HCT116 (cell line): ENCODE data around the gene HDAC7. TPM values are rescaled to one million over a fixed set of nuclear protein-coding genes. Genes with fewer than 3 reads are reported as not detected.

Experiments used
- ATAC-seq: fragments of 200-7000 bp; cut with Tn5 transposase; 2 replicates; pipeline ENCODE4 v1.9.1; 2020; ENCODE audit warnings: mild to moderate bottlenecking, moderate library complexity
- BruUV-seq: library from RNA; stranded (reverse); fragments of 400-500 nt; replicated peaks from 2 replicates; lab custom pipeline; 2021; lab: Mats Ljungman, UMichigan
- CTCF ChIA-PET: fragments of 300-600 bp; sonication (Branson Sonifier 250); formaldehyde crosslinking; loops from one replicate; lab custom pipeline; 2021; ENCODE audit warnings: antibody characterized with exemption; lab: Charles Lee
- POLR2A ChIA-PET: fragments of 300-600, 350-600 bp; sonication (Branson Sonifier 250); formaldehyde crosslinking; loops from one replicate; lab custom pipeline; 2021; ENCODE audit warnings: antibody characterized with exemption; lab: Charles Lee
- RAD21 ChIA-PET, 2 experiments: fragments of 300-600 bp; sonication (Branson Sonifier 250); formaldehyde crosslinking; loops; one replicate each; lab custom pipeline; 2023; ENCODE audit warnings: low total read pairs in 2 of 2; ENCODE audit not compliant: uncharacterized antibody in 2 of 2, unreplicated experiment in 2 of 2, low non-redundant PET in 1 of 2; lab: Charles Lee
- DNase-seq: peaks from one replicate; pipeline ENCODE4 v3.0.0-alpha.2; 2010; ENCODE audit warnings: low read depth, low spot score
- H2AFZ ChIP-seq: fragments of 200-600 bp; shearing (Covaris generic), sonication (generic); 2 replicates; pipeline ENCODE4 v1.6.1; 2017; ENCODE audit warnings: low read depth, mixed run types, mixed read lengths, antibody characterized with exemption, low read length; ENCODE audit not compliant: poor library complexity, severe bottlenecking
- H3K27ac ChIP-seq: 2 replicates; pipeline ENCODE4 v1.5.1; 2012; ENCODE audit warnings: low read depth, low read length
- H3K27me3 ChIP-seq: fragments of 200-600 bp; sonication (generic); 2 replicates; pipeline ENCODE4 v1.6.1; 2016; ENCODE audit warnings: mixed run types, low read length, mixed read lengths; ENCODE audit not compliant: insufficient read depth
- H3K36me3 ChIP-seq, 2 experiments: fragments of 200-500 bp in 1 of 2; fragments of 200-600 bp in 1 of 2; sonication (Bioruptor generic) in 1 of 2; sonication (generic) in 1 of 2; 2 replicates each; pipeline versions ENCODE4 v1.5.1 to v1.6.1; 2014 to 2016; ENCODE audit warnings: low read length in 2 of 2, inconsistent platforms in 1 of 2, mixed read lengths in 1 of 2, mixed run types in 1 of 2; ENCODE audit not compliant: insufficient read depth in 2 of 2, control insufficient read depth in 1 of 2
- H3K4me1 ChIP-seq, 2 experiments: fragments of 200-600 bp in 1 of 2; sonication (generic) in 1 of 2; 2 replicates each; pipeline versions ENCODE4 v1.5.1 to v1.6.1; 2012 to 2017; ENCODE audit warnings: low read length in 2 of 2, inconsistent platforms in 1 of 2, mild to moderate bottlenecking in 1 of 2, mixed read lengths in 1 of 2, mixed run types in 1 of 2, moderate library complexity in 1 of 2; ENCODE audit not compliant: insufficient read depth in 2 of 2, control insufficient read depth in 1 of 2
- H3K4me2 ChIP-seq: fragments of 200-600 bp; sonication (generic); 2 replicates; pipeline ENCODE4 v1.6.1; 2017; ENCODE audit warnings: mixed run types, low read length, mixed read lengths
- H3K4me3 ChIP-seq, 2 experiments: fragments of 200-600 bp in 1 of 2; sonication (generic) in 1 of 2; replicated peaks in 1 of 2; 2 replicates each; pipeline ENCODE4 v1.5.1; 2011 to 2016; ENCODE audit warnings: low read length in 2 of 2, control low read depth in 1 of 2, low read depth in 1 of 2, mild to moderate bottlenecking in 1 of 2, mixed read lengths in 1 of 2, mixed run types in 1 of 2
- H3K79me2 ChIP-seq: fragments of 200-600 bp; sonication (generic); 2 replicates; pipeline ENCODE4 v1.6.1; 2017; ENCODE audit warnings: mild to moderate bottlenecking, mixed run types, low read length, moderate library complexity, mixed read lengths; ENCODE audit not compliant: insufficient read depth
- H3K9ac ChIP-seq: fragments of 200-600 bp; sonication (generic); 2 replicates; pipeline ENCODE4 v1.6.1; 2016; ENCODE audit warnings: low read length, mixed read lengths
- H3K9me2 ChIP-seq: fragments of 200-600 bp; sonication (generic), shearing (Covaris generic); 2 replicates; pipeline ENCODE4 v1.6.1; 2017; ENCODE audit warnings: mixed run types, mild to moderate bottlenecking, moderate library complexity; ENCODE audit not compliant: insufficient read depth
- H3K9me3 ChIP-seq, 2 experiments: fragments of 200-500 bp in 1 of 2; fragments of 200-600 bp in 1 of 2; sonication (Bioruptor generic) in 1 of 2; sonication (generic) in 1 of 2; 2 replicates each; pipeline ENCODE4 v1.6.1; 2014 to 2017; ENCODE audit warnings: low read length in 2 of 2, mixed read lengths in 2 of 2, inconsistent platforms in 1 of 2, low read depth in 1 of 2, mild to moderate bottlenecking in 1 of 2, mixed run types in 1 of 2, moderate library complexity in 1 of 2; ENCODE audit not compliant: control insufficient read depth in 1 of 2, insufficient read depth in 1 of 2
- H4K20me1 ChIP-seq: fragments of 200-600 bp; sonication (generic), shearing (Covaris generic); 2 replicates; pipeline ENCODE4 v1.6.1; 2017; ENCODE audit warnings: mixed run types, mild to moderate bottlenecking, moderate library complexity; ENCODE audit not compliant: insufficient read depth
- EGR1 ChIP-seq: IDR thresholded peaks from 2 replicates; pipeline ENCODE4 v1.6.1; 2012; ENCODE audit warnings: low read depth
- ELF1 ChIP-seq: IDR thresholded peaks from 2 replicates; pipeline ENCODE4 v1.6.1; 2012; ENCODE audit warnings: low read depth, borderline replicate concordance
- EZH2 ChIP-seq: fragments of 200-600 bp; sonication (generic); IDR thresholded peaks from 2 replicates; pipeline ENCODE4 v1.6.1; 2017; ENCODE audit warnings: antibody characterized with exemption, mixed run types
- MAX ChIP-seq: IDR thresholded peaks from 2 replicates; pipeline ENCODE4 v1.6.1; 2012
- RAD21 ChIP-seq: IDR thresholded peaks from 2 replicates; pipeline ENCODE4 v1.6.1; 2012; ENCODE audit warnings: low read depth, mild to moderate bottlenecking
- intact Hi-C: fragments of 100-400 bp; cut with micrococcal nuclease; formaldehyde crosslinking; loops from 2 replicates; pipeline ENCODE4 v1.10.0; 2022
- total RNA-seq: library from RNA; stranded (reverse); gene quantifications from one replicate; pipeline ENCODE4 v1.2.1, GENCODE V29; 2021; ENCODE audit not compliant: unreplicated experiment
- TF ChIP-seq, protein P1 (sequence below), 3 experiments: fragments of 200-600 bp in 1 of 3; sonication (generic) in 1 of 3; IDR thresholded peaks in 2 of 3; conservative IDR thresholded peaks in 1 of 3; 2 replicates each; pipeline ENCODE4 v1.5.1; 2012 to 2017; ENCODE audit warnings: low read depth in 2 of 3, low read length in 2 of 3, antibody characterized with exemption in 1 of 3, borderline replicate concordance in 1 of 3, control low read depth in 1 of 3, mild to moderate bottlenecking in 1 of 3, mixed read lengths in 1 of 3, mixed run types in 1 of 3, moderate library complexity in 1 of 3; ENCODE audit not compliant: insufficient read depth in 1 of 3

The HDAC7 gene
- total RNA-seq, 1 experiment from 2014 or later = 38.1 TPM

DNA sequence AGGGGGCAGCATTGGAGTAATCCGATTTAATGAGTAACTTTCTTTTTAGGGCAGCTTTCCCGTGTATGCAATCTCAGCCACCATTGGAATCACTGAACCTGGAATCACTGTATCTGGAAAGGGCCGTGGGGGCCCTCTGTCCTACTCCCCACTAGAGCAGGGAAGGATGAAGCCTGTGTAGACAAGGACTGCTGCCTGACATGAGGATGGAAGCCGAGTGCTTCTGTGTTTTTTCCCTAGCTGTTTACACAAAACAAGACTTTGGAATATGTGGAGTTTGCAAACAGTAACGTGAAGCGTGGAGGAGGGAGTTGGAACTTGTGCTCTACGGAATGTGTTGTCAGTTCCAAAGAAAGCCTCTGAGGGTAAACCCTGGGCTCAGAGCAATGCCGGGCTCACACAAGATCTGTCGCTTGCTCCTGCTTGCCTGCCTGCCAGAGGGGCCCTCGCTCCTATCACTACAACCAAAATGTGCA is 32.4 kb upstream of the HDAC7 start:
- RAD21 ChIA-PET = no interaction called here
- no TSS peak for BruUV-seq

More for the DNA sequence above, 32.4 kb upstream of the HDAC7 start:
- H3K79me2 ChIP-seq = no peaks in the 10 kb centered on the region
- no peak overlapping the region for H2AFZ ChIP-seq
- DNase-seq (no peak), ATAC-seq (no peak)
- H3K9me2 ChIP-seq = no peaks in the 10 kb centered on the region
- no peak overlapping the region for H3K4me3 ChIP-seq
- no peak overlapping the region for H3K9ac ChIP-seq
- no peaks in the 10 kb centered on the region for H4K20me1 ChIP-seq
- CTCF ChIA-PET = no interaction called here
- intact Hi-C loops = no loop called here
- H3K27me3 ChIP-seq = no peaks in the 10 kb centered on the region
- POLR2A ChIA-PET = no interaction called here
- TF ChIP-seq ELF1 (no peak), EZH2 (no peak), RAD21 (no peak), EGR1 (no peak), MAX (no peak)
- TF ChIP-seq, protein P1, sequence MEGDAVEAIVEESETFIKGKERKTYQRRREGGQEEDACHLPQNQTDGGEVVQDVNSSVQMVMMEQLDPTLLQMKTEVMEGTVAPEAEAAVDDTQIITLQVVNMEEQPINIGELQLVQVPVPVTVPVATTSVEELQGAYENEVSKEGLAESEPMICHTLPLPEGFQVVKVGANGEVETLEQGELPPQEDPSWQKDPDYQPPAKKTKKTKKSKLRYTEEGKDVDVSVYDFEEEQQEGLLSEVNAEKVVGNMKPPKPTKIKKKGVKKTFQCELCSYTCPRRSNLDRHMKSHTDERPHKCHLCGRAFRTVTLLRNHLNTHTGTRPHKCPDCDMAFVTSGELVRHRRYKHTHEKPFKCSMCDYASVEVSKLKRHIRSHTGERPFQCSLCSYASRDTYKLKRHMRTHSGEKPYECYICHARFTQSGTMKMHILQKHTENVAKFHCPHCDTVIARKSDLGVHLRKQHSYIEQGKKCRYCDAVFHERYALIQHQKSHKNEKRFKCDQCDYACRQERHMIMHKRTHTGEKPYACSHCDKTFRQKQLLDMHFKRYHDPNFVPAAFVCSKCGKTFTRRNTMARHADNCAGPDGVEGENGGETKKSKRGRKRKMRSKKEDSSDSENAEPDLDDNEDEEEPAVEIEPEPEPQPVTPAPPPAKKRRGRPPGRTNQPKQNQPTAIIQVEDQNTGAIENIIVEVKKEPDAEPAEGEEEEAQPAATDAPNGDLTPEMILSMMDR (IDR thresholded peaks at IDR 0.05 in 2 of 3, conservative IDR thresholded peaks at IDR 0.05 in 1 of 3; ENCODE audit: borderline replicate concordance in 1 of 3, insufficient read depth in 1 of 3, low read depth in 2 of 3, low read length in 2 of 3) = no peak
- no peaks in the 10 kb centered on the region for H3K4me1 ChIP-seq
- H3K27ac ChIP-seq = no peak overlapping the region
- no peak overlapping the region for H3K4me2 ChIP-seq
- H3K36me3 ChIP-seq = no peaks in the 10 kb centered on the region
- H3K9me3 ChIP-seq = no peaks in the 10 kb centered on the region
